GM12874 (cell line): ENCODE data around the gene PCGF3.

ENCODE experiments used
- CTCF ChIP-seq: IDR thresholded peaks from 2 replicates; pipeline ENCODE4 v1.5.1; 2011; ENCODE audit warnings: low read depth, mild to moderate bottlenecking, control low read depth, low read length, moderate library complexity; ENCODE audit not compliant: insufficient read depth

The PCGF3 gene

GRCh38 chr4:801436-802124 lies 95.9 kb downstream of the PCGF3 start:
- no peak for TF ChIP-seq CTCF

GRCh38 chr4:803884-804283 lies 98.3 kb downstream of the PCGF3 start:
- TF ChIP-seq CTCF, result no peak

- TF ChIP-seq CTCF, result no peak
These were observed 99.2 kb downstream of the PCGF3 start for GRCh38 chr4:804804-805203.

GRCh38 chr4:807792-808191 lies 102.2 kb downstream of the PCGF3 start:
- TF ChIP-seq CTCF, result no peak

- no peak for TF ChIP-seq CTCF
These were observed 103.4 kb downstream of the PCGF3 start for GRCh38 chr4:808860-809570.

GRCh38 chr4:813900-814299 lies 108.3 kb downstream of the PCGF3 start:
- TF ChIP-seq CTCF, result no peak

GRCh38 chr4:814312-814850 lies 108.7 kb downstream of the PCGF3 start:
- TF ChIP-seq CTCF, result no peak
